Measurements from ENCODE around the gene BCL2L15. TPM values are rescaled to one million over a fixed set of nuclear protein-coding genes. Genes with fewer than 3 reads are reported as not detected.

Gene BCL2L15
- total and polyA plus RNA-seq, 8 donors, result 0.91 to 2.7 (median 1.4) TPM

GRCh38 chr1:113917400-113918082 lies 30.2 kb upstream of the BCL2L15 start:
- Histone ChIP-seq H3K4me1 (peaks cover 0 to 6% of the 10 kb centered on the region in 2 donors), H3K9me3 (no peaks in the 10 kb centered on the region), H3K36me3 (peaks cover 0 to 3% of the 10 kb centered on the region in 2 donors), H3K27me3 (no peaks in the 10 kb centered on the region), H3K4me3 (no peak overlapping the region), H3K27ac (no peak overlapping the region)
- ATAC-seq (no peak), DNase-seq (no peak)
- no peak for TF ChIP-seq CTCF (IDR thresholded peaks at IDR 0.05)
- intact Hi-C loops (cut with DNase I), result no loop called here

- Histone ChIP-seq H3K4me1 (peaks cover 0 to 11% of the 10 kb centered on the region in 2 donors), H3K4me3 (no peak overlapping the region), H3K27me3 (no peaks in the 10 kb centered on the region), H3K36me3 (peaks cover 0 to 9% of the 10 kb centered on the region in 2 donors), H3K27ac (no peak overlapping the region), H3K9me3 (no peaks in the 10 kb centered on the region)
- TF ChIP-seq CTCF (IDR thresholded peaks at IDR 0.05), result no peak
- DNase-seq, result no peak
- ATAC-seq, result no peak
- intact Hi-C loops (cut with DNase I), result no loop called here
Measured at GRCh38 chr1:113916974-113917373, 29.6 kb upstream of the BCL2L15 start.

- H3K4me3 ChIP-seq, result no peak overlapping the region
- peaks cover 0 to 17% of the 10 kb centered on the region in 2 donors for H3K4me1 ChIP-seq
- TF ChIP-seq CTCF (IDR thresholded peaks at IDR 0.05), result no peak
- H3K27me3 ChIP-seq, result no peaks in the 10 kb centered on the region
- DNase-seq, result no peak
- H3K9me3 ChIP-seq, result no peaks in the 10 kb centered on the region
- H3K27ac ChIP-seq, result no peak overlapping the region
- H3K36me3 ChIP-seq, result peaks cover 0 to 32% of the 10 kb centered on the region in 2 donors
- no peak for ATAC-seq
- intact Hi-C loops (cut with DNase I), result no loop called here
Measured at GRCh38 chr1:113913887-113914664, 26.7 kb upstream of the BCL2L15 start.

GRCh38 chr1:113913312-113913668 lies 25.9 kb upstream of the BCL2L15 start:
- H3K9me3 ChIP-seq, result no peaks in the 10 kb centered on the region
- peak overlapping the region; percentile 31 to 49 for H3K27ac ChIP-seq
- DNase-seq, result no peak
- no peak for TF ChIP-seq CTCF (IDR thresholded peaks at IDR 0.05)
- intact Hi-C loops (cut with DNase I), result no loop called here
- ATAC-seq, result no peak
- H3K4me1 ChIP-seq, result peaks cover 0 to 18% of the 10 kb centered on the region in 2 donors
- H3K27me3 ChIP-seq, result no peaks in the 10 kb centered on the region
- no peak overlapping the region for H3K4me3 ChIP-seq
- H3K36me3 ChIP-seq, result peaks cover 0 to 39% of the 10 kb centered on the region in 2 donors

- intact Hi-C loops (cut with DNase I), result no loop called here
- Histone ChIP-seq H3K27me3 (no peaks in the 10 kb centered on the region), H3K9me3 (no peaks in the 10 kb centered on the region), H3K36me3 (peaks cover 0 to 44% of the 10 kb centered on the region in 2 donors), H3K4me3 (no peak overlapping the region), H3K4me1 (peaks cover 0 to 18% of the 10 kb centered on the region in 2 donors), H3K27ac (peak overlapping the region; percentile 31 to 49)
- DNase-seq, result peak in 2 of 4 donors; percentile 53 to 80
- TF ChIP-seq CTCF (IDR thresholded peaks at IDR 0.05), result no peak
- ATAC-seq, result peak; percentile 53
Measured at GRCh38 chr1:113912594-113913311, 25.4 kb upstream of the BCL2L15 start.
